ENCODE data around the gene CAPZB.

DNA sequence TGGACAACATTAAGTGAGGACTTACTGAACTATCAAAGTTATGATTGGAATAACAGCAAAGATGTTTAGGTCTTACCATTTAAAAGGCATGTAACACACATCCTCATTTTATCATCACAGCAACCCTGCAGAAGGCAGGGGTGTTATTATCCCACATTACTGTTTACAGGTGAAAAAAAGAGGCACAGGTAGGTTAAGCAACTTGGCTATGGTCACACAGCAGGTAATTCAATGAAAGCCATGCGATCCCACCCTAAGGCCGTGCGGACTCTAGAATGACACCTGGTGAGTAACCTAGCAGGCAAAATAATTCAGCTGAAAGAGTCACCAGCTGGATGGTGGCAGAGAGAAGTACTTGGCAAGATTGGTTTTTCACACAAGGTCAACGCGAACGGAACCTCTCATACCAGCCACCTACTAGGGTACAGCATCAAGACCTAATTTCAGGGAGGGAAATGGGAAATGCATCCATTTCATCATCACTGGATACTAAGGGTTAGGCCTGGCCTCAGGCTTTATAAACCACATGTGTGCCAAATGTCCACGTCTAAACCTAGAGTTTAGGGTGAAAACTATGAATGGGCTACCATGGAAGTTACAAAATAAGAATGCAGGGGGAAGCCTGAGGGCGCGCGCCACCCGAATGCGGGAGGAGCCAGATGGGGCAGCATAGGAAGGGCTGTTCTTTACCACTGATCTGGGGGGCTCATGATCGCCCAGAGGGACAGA, 88.0 kb downstream of the CAPZB start:
- TF ChIP-seq EZH2 (IDR thresholded peaks at IDR 0.05) (no peak), POLR2AphosphoS5 (IDR thresholded peaks at IDR 0.05; ENCODE audit: borderline replicate concordance, low read depth, low read length) (no peak)

All from SK-N-MC (cell line).